A549 (cell line): ENCODE measurements around the gene AFF3. TPM values are rescaled to one million over a fixed set of nuclear protein-coding genes. Genes with fewer than 3 reads are reported as not detected.
A peak's percentile ranks its signal among the peaks of the same experiment; 100 is the strongest.

Experiments
- ATAC-seq, 2 experiments: fragments of 200-7000 bp in 1 of 2; fragments of >200 bp in 1 of 2; cut with Nextera tagmentation in 1 of 2; cut with Tn5 transposase in 1 of 2; 3 replicates each; pipeline versions ENCODE4 v1.8.0 to v1.9.1; 2018 to 2020; ENCODE audit warnings: mild to moderate bottlenecking in 1 of 2, moderate library complexity in 1 of 2
- CTCF ChIA-PET: fragments of 300-600 bp; sonication (Branson Sonifier 250); formaldehyde crosslinking; extraction: SDS; loops from one replicate; lab custom pipeline; 2021; ENCODE audit warnings: antibody characterized with exemption, inconsistent platforms; lab: Yijun Ruan, JAX
- POLR2A ChIA-PET: fragments of 350-600 bp; formaldehyde crosslinking; extraction: SDS; loops from one replicate; lab custom pipeline; 2021; ENCODE audit warnings: antibody characterized with exemption, inconsistent platforms; lab: Yijun Ruan, JAX
- DNase-seq, 2 experiments: peaks; one replicate each; pipeline versions ENCODE4 v3.0.0 to v3.0.0-alpha.2; 2011 to 2016; ENCODE audit warnings: low read depth in 1 of 2, low spot score in 1 of 2
- FAIRE-seq: peaks from 2 replicates; lab custom pipeline; 2011; peaks lifted over from hg19 to GRCh38; lab: Jason Lieb, UNC
- H3K27ac ChIP-seq, 2 experiments: fragments of >200 bp; sonication (Bioruptor Twin); formaldehyde crosslinking; 3 replicates each; pipeline ENCODE4 v1.5.1; 2016 to 2017
- H3K4me1 ChIP-seq: fragments of >200 bp; sonication (Bioruptor Twin); formaldehyde crosslinking; 3 replicates; pipeline ENCODE4 v1.6.1; 2016
- H3K4me2 ChIP-seq: fragments of >200 bp; sonication (Bioruptor Twin); formaldehyde crosslinking; 3 replicates; pipeline ENCODE4 v1.6.1; 2016
- H3K4me3 ChIP-seq: fragments of >200 bp; sonication (Bioruptor Twin); formaldehyde crosslinking; 3 replicates; pipeline ENCODE4 v1.5.1; 2016
- H3K9me3 ChIP-seq: fragments of >200 bp; sonication (Bioruptor Twin); formaldehyde crosslinking; 3 replicates; pipeline ENCODE4 v1.6.1; 2016
- BCL3 ChIP-seq: fragments of >200 bp; sonication (Bioruptor Twin); formaldehyde crosslinking; IDR thresholded peaks from 3 replicates; pipeline ENCODE4 v1.6.1; 2016
- CBX2 ChIP-seq: fragments of 200-600 bp; sonication (generic); IDR thresholded peaks from 2 replicates; pipeline ENCODE4 v1.6.1; 2016; ENCODE audit warnings: low read depth, mild to moderate bottlenecking, borderline replicate concordance
- CEBPB ChIP-seq, 2 experiments: fragments of >200 bp in 1 of 2; sonication (Bioruptor Twin) in 1 of 2; formaldehyde crosslinking in 1 of 2; IDR thresholded peaks; 2 replicates each; pipeline ENCODE4 v1.6.1; 2012 to 2016
- EHMT2 ChIP-seq: fragments of 200-600 bp; sonication (generic); IDR thresholded peaks from 2 replicates; pipeline ENCODE4 v1.6.1; 2016; ENCODE audit warnings: antibody characterized with exemption, low read depth, mild to moderate bottlenecking, moderate library complexity
- EP300 ChIP-seq, 2 experiments: fragments of >200 bp; sonication (Bioruptor Twin); formaldehyde crosslinking; IDR thresholded peaks; 2 replicates in 1 of 2; 3 replicates in 1 of 2; pipeline ENCODE4 v1.6.1; 2016 to 2017
- FOSB ChIP-seq: fragments of 250-450 bp; sonication (Bioruptor Pico); IDR thresholded peaks from 2 replicates; pipeline ENCODE4 v1.5.0; 2020; ENCODE audit warnings: mild to moderate bottlenecking, moderate library complexity
- GATA3 ChIP-seq: IDR thresholded peaks from 2 replicates; pipeline ENCODE4 v1.6.1; 2012; ENCODE audit warnings: borderline replicate concordance
- HES2 ChIP-seq: fragments of >200 bp; sonication (Bioruptor Twin); formaldehyde crosslinking; IDR thresholded peaks from 2 replicates; pipeline ENCODE4 v1.6.1; 2016
- HEYL ChIP-seq: fragments of 250-450 bp; sonication (Bioruptor Pico); IDR thresholded peaks from 2 replicates; pipeline ENCODE4 v1.8.0; 2021; ENCODE audit warnings: mild to moderate bottlenecking, moderate library complexity
- HOXB5 ChIP-seq: fragments of 250-450 bp; sonication (Bioruptor Pico); IDR thresholded peaks from 2 replicates; pipeline ENCODE4 v1.5.0; 2020; ENCODE audit warnings: mild to moderate bottlenecking, moderate library complexity
- JUN ChIP-seq, 2 experiments: fragments of >200 bp; sonication (Bioruptor Twin); formaldehyde crosslinking; IDR thresholded peaks; 2 replicates in 1 of 2; 3 replicates in 1 of 2; pipeline ENCODE4 v1.6.1; 2016 to 2017
- JUNB ChIP-seq: fragments of >200 bp; sonication (Bioruptor Twin); formaldehyde crosslinking; IDR thresholded peaks from 2 replicates; pipeline ENCODE4 v1.6.1; 2016
- KDM5A ChIP-seq: fragments of 200-600 bp; sonication (generic); IDR thresholded peaks from 2 replicates; pipeline ENCODE4 v1.6.1; 2016; ENCODE audit warnings: antibody characterized with exemption, mild to moderate bottlenecking
- MAFK ChIP-seq: fragments of 450-650 bp; IDR thresholded peaks from 2 replicates; pipeline ENCODE4 v1.6.1; 2014; ENCODE audit not compliant: partially characterized antibody
- MYC ChIP-seq: IDR thresholded peaks from 2 replicates; pipeline ENCODE4 v1.6.1; 2012; ENCODE audit warnings: mild to moderate bottlenecking, inconsistent platforms, low read length, improper control_type of control experiment, borderline replicate concordance
- NR3C1 ChIP-seq: fragments of >200 bp; sonication (Bioruptor Twin); formaldehyde crosslinking; IDR thresholded peaks from 3 replicates; pipeline ENCODE4 v1.6.1; 2017
- PHF8 ChIP-seq: fragments of 200-600 bp; sonication (generic); IDR thresholded peaks from 2 replicates; pipeline ENCODE4 v1.6.1; 2016; ENCODE audit warnings: low read depth, mild to moderate bottlenecking, antibody characterized with exemption, moderate library complexity, borderline replicate concordance
- POLR2A ChIP-seq: IDR thresholded peaks from 2 replicates; pipeline ENCODE4 v1.6.1; 2012; ENCODE audit warnings: mild to moderate bottlenecking, low read length
- RAD21 ChIP-seq, 2 experiments: fragments of >200 bp in 1 of 2; sonication (Bioruptor Twin) in 1 of 2; formaldehyde crosslinking in 1 of 2; IDR thresholded peaks in 1 of 2; conservative IDR thresholded peaks in 1 of 2; 2 replicates in 1 of 2; 3 replicates in 1 of 2; pipeline ENCODE4 v1.6.1; 2012 to 2018; ENCODE audit warnings: inconsistent platforms in 1 of 2
- RNF2 ChIP-seq: fragments of 200-600 bp; sonication (generic); IDR thresholded peaks from 2 replicates; pipeline ENCODE4 v1.6.1; 2016; ENCODE audit warnings: low read depth, mild to moderate bottlenecking, antibody characterized with exemption, moderate library complexity, borderline replicate concordance
- SREBF2 ChIP-seq: fragments of 450-650 bp; IDR thresholded peaks from 2 replicates; pipeline ENCODE4 v1.6.1; 2014; ENCODE audit warnings: mild to moderate bottlenecking, moderate library complexity
- TFCP2L1 ChIP-seq: fragments of 250-450 bp; sonication (Bioruptor Pico); IDR thresholded peaks from 2 replicates; pipeline ENCODE4 v1.5.0; 2021; ENCODE audit warnings: mild to moderate bottlenecking
- TP53 ChIP-seq: fragments of 250-450 bp; sonication (Bioruptor Pico); IDR thresholded peaks from 2 replicates; pipeline ENCODE4 v1.5.0; 2021; ENCODE audit warnings: mild to moderate bottlenecking, moderate library complexity
- ZC3H11A ChIP-seq: fragments of 450-650 bp; IDR thresholded peaks from 2 replicates; pipeline ENCODE4 v1.6.1; 2014; ENCODE audit warnings: antibody characterized with exemption, mild to moderate bottlenecking
- WGBS: methylation state at CpG from one replicate; pipeline ENCODE4 v1.1.6; 2017; ENCODE audit errors: missing lambda C conversion rate; 5-methylcytosine and 5-hydroxymethylcytosine counted together
- polyA plus RNA-seq, 4 experiments: library from polyadenylated mRNA; depleted of rRNA in 3 of 4; stranded (reverse); fragments of >200 nt; fragmentation: RNase III in 1 of 4; extraction: RNeasy Plus Mini Kit Qiagen cat#74134 plus additional on column Dnase treatment in 1 of 4; gene quantifications; 2 replicates in 3 of 4; 3 replicates in 1 of 4; pipeline ENCODE4 v1.2.3, GENCODE V29; 2011 to 2017
- TF ChIP-seq, protein P1 (sequence below): IDR thresholded peaks from 2 replicates; pipeline ENCODE4 v1.6.1; 2012
- TF ChIP-seq, protein P2 (sequence below): IDR thresholded peaks from 2 replicates; pipeline ENCODE4 v1.6.1; 2012
- TF ChIP-seq, protein P3 (sequence below): IDR thresholded peaks from 2 replicates; pipeline ENCODE4 v1.6.1; 2012; ENCODE audit warnings: low read depth, borderline replicate concordance

The AFF3 gene
- polyA plus RNA-seq, 2 of the 4 experiments (the other 2 are of a cell fraction), result not detected

- H3K27ac ChIP-seq, result no peak overlapping the region
- TF ChIP-seq CEBPB (IDR thresholded peaks at IDR 0.05) (no peak), FOSB (CRISPR knock-in tag) (no peak), EHMT2 (no peak), TP53 (no peak), MAFK (no peak), ZC3H11A (no peak), HES2 (no peak), TFCP2L1 (CRISPR knock-in tag) (no peak), RAD21 (conservative IDR thresholded peaks at IDR 0.05 in 1 of 2, IDR thresholded peaks at IDR 0.05 in 1 of 2) (no peak), POLR2A (no peak)
- TF ChIP-seq, protein P1, sequence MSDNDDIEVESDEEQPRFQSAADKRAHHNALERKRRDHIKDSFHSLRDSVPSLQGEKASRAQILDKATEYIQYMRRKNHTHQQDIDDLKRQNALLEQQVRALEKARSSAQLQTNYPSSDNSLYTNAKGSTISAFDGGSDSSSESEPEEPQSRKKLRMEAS, result no peak
- TF ChIP-seq, protein P2, sequence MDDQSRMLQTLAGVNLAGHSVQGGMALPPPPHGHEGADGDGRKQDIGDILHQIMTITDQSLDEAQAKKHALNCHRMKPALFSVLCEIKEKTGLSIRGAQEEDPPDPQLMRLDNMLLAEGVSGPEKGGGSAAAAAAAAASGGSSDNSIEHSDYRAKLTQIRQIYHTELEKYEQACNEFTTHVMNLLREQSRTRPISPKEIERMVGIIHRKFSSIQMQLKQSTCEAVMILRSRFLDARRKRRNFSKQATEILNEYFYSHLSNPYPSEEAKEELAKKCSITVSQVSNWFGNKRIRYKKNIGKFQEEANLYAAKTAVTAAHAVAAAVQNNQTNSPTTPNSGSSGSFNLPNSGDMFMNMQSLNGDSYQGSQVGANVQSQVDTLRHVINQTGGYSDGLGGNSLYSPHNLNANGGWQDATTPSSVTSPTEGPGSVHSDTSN, result no peak
- FAIRE-seq (no peak), ATAC-seq (no peak), DNase-seq (no peak)
- H3K4me3 ChIP-seq, result no peak overlapping the region
- H3K4me1 ChIP-seq, result no peaks in the 10 kb centered on the region
- whole genome bisulfite sequencing, result 75% methylated on average over 2 of the region's 2 CpGs
- no peak overlapping the region for H3K4me2 ChIP-seq
- ChIA-PET CTCF (no interaction called here), POLR2A (no interaction called here)
- no peaks in the 10 kb centered on the region for H3K9me3 ChIP-seq
Measured at GRCh38 chr2:100125626-100126025, 16.8 kb downstream of the AFF3 start.

- POLR2A ChIA-PET, result no interaction called here
- DNase-seq (peak in 1 of 2 experiments; percentile 4), FAIRE-seq (no peak), ATAC-seq (no peak)
- TF ChIP-seq JUN (IDR thresholded peaks at IDR 0.05), result no peak
- no peak for TF ChIP-seq HEYL
- TF ChIP-seq, protein P1, result no peak
- no peak for TF ChIP-seq PHF8
- TF ChIP-seq, protein P3, sequence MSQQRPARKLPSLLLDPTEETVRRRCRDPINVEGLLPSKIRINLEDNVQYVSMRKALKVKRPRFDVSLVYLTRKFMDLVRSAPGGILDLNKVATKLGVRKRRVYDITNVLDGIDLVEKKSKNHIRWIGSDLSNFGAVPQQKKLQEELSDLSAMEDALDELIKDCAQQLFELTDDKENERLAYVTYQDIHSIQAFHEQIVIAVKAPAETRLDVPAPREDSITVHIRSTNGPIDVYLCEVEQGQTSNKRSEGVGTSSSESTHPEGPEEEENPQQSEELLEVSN, result no peak
- TF ChIP-seq RNF2, result no peak
- no peak for TF ChIP-seq GATA3
- no peak for TF ChIP-seq ZC3H11A
- TF ChIP-seq, protein P2, result no peak
- no peak for TF ChIP-seq JUNB
- no peak for TF ChIP-seq SREBF2
- no peak for TF ChIP-seq NR3C1
- TF ChIP-seq KDM5A, result no peak
- no peak for TF ChIP-seq HOXB5 (CRISPR knock-in tag)
- TF ChIP-seq EP300 (IDR thresholded peaks at IDR 0.05), result no peak
- no peak for TF ChIP-seq BCL3
- TF ChIP-seq CBX2, result no peak
- no peak for TF ChIP-seq MYC
- no peak overlapping the region for H3K4me2 ChIP-seq
- no peaks in the 10 kb centered on the region for H3K4me1 ChIP-seq
- H3K4me3 ChIP-seq, result no peak overlapping the region
- H3K9me3 ChIP-seq, result no peaks in the 10 kb centered on the region
- CTCF ChIA-PET, result no interaction called here
- no peak overlapping the region for H3K27ac ChIP-seq
- 6% methylated on average over 1 of the region's 1 CpG for WGBS
Measured at GRCh38 chr2:100124761-100125160, 17.6 kb downstream of the AFF3 start.
